22Rv1 (cell line): Measurements from ENCODE around the gene LEAP2.
"Not testable (repeated sequence)": the region's sequence is repeated elsewhere in the genome, so short reads cannot be mapped to it uniquely, and the experiment has no call there.

Experiments
- H3K27ac ChIP-seq: fragments of 450-650 bp; 2 replicates; pipeline ENCODE4 v1.5.1; 2017
- CTCF ChIP-seq: fragments of 450-650 bp; IDR thresholded peaks from 2 replicates; pipeline ENCODE4 v1.5.1; 2017; ENCODE audit warnings: mild to moderate bottlenecking
- ZFX ChIP-seq: fragments of 450-650 bp; IDR thresholded peaks from 2 replicates; pipeline ENCODE4 v1.6.1; 2017; ENCODE audit warnings: antibody characterized with exemption, borderline replicate concordance

The LEAP2 gene

GRCh38 chr5:132848270-132848669 lies 25.2 kb upstream of the LEAP2 start:
- no peak overlapping the region for H3K27ac ChIP-seq
- no peak for TF ChIP-seq CTCF
- TF ChIP-seq ZFX = no peak

- no peak overlapping the region for H3K27ac ChIP-seq
- TF ChIP-seq CTCF (no peak), ZFX (no peak)
These were observed 24.1 kb upstream of the LEAP2 start for GRCh38 chr5:132849347-132849746.

GRCh38 chr5:132850066-132850465 lies 23.4 kb upstream of the LEAP2 start:
- H3K27ac ChIP-seq = no peak overlapping the region
- no peak for TF ChIP-seq CTCF
- no peak for TF ChIP-seq ZFX

GRCh38 chr5:132853323-132853722 lies 20.1 kb upstream of the LEAP2 start:
- H3K27ac ChIP-seq = peak overlapping the region; percentile 33
- TF ChIP-seq CTCF (no peak), ZFX (no peak)

GRCh38 chr5:132853790-132854189 lies 19.7 kb upstream of the LEAP2 start:
- peak overlapping the region; percentile 33 for H3K27ac ChIP-seq
- no peak for TF ChIP-seq CTCF
- no peak for TF ChIP-seq ZFX

- H3K27ac ChIP-seq = no peak overlapping the region
- TF ChIP-seq CTCF (no peak), ZFX (no peak)
These were observed 19.2 kb upstream of the LEAP2 start for GRCh38 chr5:132854301-132854700.

- not testable (repeated sequence) for H3K27ac ChIP-seq
These were observed 18.5 kb upstream of the LEAP2 start for GRCh38 chr5:132854992-132855391.

- no peak for TF ChIP-seq CTCF
- H3K27ac ChIP-seq = no peak overlapping the region
These were observed 17.5 kb upstream of the LEAP2 start for GRCh38 chr5:132856011-132856410.
